Measurements from ENCODE around the gene NANOS3. TPM values are rescaled to one million over a fixed set of nuclear protein-coding genes. Genes with fewer than 3 reads are reported as not detected.
"Not testable (repeated sequence)": the region's sequence is repeated elsewhere in the genome, so short reads cannot be mapped to it uniquely, and the experiment has no call there.

Gene NANOS3
- total and polyA plus RNA-seq, 2 donors: 1.4 to 2.6 TPM

DNA sequence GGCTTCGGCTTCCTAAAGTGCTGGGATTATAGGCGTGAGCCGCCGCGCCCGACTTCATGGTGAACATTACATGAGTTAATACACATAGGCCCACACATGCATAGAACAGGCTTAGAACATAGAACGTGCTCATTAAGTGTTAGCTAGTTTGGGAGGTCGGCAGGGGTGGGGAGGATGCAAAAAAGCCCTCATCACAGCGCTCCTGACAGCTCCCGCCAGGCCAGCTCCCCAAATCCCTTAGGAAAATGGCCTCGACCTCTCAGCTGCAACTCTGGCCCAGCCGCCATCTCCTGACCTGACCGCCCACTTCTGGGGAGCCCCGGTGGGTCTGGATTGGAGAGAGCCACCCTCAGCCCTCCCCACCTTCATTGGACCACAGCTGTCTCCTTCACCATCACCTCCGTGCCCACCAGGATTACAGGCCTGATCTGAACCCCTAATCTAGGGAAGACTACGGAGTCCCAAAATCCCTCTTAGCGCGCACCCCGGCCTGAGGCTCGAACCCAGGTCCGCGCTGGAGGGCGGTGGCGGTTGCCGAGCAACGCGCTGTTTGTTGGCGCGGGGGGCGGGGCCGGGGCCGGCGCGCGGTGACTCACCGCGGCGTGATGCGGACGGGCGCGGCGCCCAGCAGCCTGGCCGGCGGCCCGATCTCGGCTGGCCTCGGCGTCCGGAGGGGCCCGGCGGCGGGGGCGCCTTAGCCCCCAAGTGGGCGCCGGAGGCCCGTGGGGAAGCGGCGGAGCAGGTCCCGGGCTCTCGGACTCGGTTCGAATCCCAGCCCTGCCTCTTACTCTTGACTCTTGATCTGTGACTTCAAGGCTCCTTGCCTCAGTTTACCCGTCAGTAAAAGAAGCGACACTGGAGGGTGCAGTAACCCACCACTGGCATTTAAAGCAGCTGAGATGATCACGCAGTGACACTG, 26.7 kb upstream of the NANOS3 start:
- Histone ChIP-seq H3K27me3 (ENCODE audit: control insufficient read depth in 2 of 2, insufficient read depth in 1 of 2, low read length in 1 of 2) (peaks cover 7 to 25% of the 10 kb centered on the region in 2 donors), H3K4me1 (ENCODE audit: control insufficient read depth in 2 of 2, insufficient read depth in 2 of 2, low read length in 2 of 2) (peaks cover 15 to 38% of the 10 kb centered on the region in 2 donors), H3K4me3 (ENCODE audit: low read length in 2 of 2) (no peak overlapping the region), H3K36me3 (ENCODE audit: control insufficient read depth in 2 of 2, insufficient read depth in 2 of 2, low read length in 1 of 2) (no peaks in the 10 kb centered on the region), H3K27ac (ENCODE audit: low read depth in 1 of 2, low read length in 1 of 2) (peak overlapping the region; percentile 60 to 75), H3K9me3 (ENCODE audit: control insufficient read depth in 2 of 2, insufficient read depth in 1 of 2, low read length in 1 of 2) (peaks cover 0 to 5% of the 10 kb centered on the region in 2 donors)
- peak in 1 of 9 donors; percentile 29 for DNase-seq (ENCODE audit: low read depth in 6 of 9, low spot score in 9 of 9)
- 28% methylated on average over 66 of the region's 66 CpGs for WGBS

- Histone ChIP-seq H3K36me3 (ENCODE audit: control insufficient read depth in 2 of 2, insufficient read depth in 2 of 2, low read length in 1 of 2) (no peaks in the 10 kb centered on the region), H3K9me3 (ENCODE audit: control insufficient read depth in 2 of 2, insufficient read depth in 1 of 2, low read length in 1 of 2) (peaks cover 0 to 5% of the 10 kb centered on the region in 2 donors), H3K27me3 (ENCODE audit: control insufficient read depth in 2 of 2, insufficient read depth in 1 of 2, low read length in 1 of 2) (peaks cover 7 to 25% of the 10 kb centered on the region in 2 donors), H3K27ac (ENCODE audit: low read depth in 1 of 2, low read length in 1 of 2) (peak overlapping the region; percentile 60 to 75), H3K4me3 (ENCODE audit: low read length in 2 of 2) (no peak overlapping the region), H3K4me1 (ENCODE audit: control insufficient read depth in 2 of 2, insufficient read depth in 2 of 2, low read length in 2 of 2) (peaks cover 11 to 32% of the 10 kb centered on the region in 2 donors)
- WGBS: 91% methylated on average over 26 of the region's 26 CpGs
- no peak for DNase-seq (ENCODE audit: low read depth in 6 of 9, low spot score in 9 of 9)
Measured at GRCh38 chr19:13850910-13851733, 25.8 kb upstream of the NANOS3 start.

DNA sequence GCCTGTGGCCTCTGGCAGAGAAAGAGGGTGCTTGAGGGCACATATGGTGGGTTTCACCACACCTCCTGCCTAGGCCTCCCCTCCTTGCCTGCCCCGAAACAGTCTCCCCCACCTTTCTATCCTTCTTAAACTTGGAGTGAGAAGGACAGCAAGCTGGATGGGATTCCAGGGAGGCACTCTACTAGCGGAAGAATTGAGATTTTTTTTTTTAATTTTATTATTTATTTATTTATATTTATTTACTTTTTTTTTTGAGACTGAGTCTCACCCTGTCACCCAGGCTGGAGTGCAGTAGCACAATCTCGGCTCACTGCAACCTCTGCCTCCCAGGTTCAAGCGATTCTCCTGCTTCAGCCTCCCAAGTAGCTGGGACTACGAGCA, 25.2 kb upstream of the NANOS3 start:
- not testable (repeated sequence) for DNase-seq (ENCODE audit: low read depth in 6 of 9, low spot score in 9 of 9); H3K4me3 ChIP-seq (ENCODE audit: low read length in 2 of 2); H3K36me3 ChIP-seq (ENCODE audit: control insufficient read depth in 2 of 2, insufficient read depth in 2 of 2, low read length in 1 of 2); H3K9me3 ChIP-seq (ENCODE audit: control insufficient read depth in 2 of 2, insufficient read depth in 1 of 2, low read length in 1 of 2)
- Histone ChIP-seq H3K27me3 (ENCODE audit: control insufficient read depth in 2 of 2, insufficient read depth in 1 of 2, low read length in 1 of 2) (peaks cover 7 to 25% of the 10 kb centered on the region in 2 donors), H3K27ac (ENCODE audit: low read depth in 1 of 2, low read length in 1 of 2) (peak overlapping the region in 1 of 2 donors; percentile 46), H3K4me1 (ENCODE audit: control insufficient read depth in 2 of 2, insufficient read depth in 2 of 2, low read length in 2 of 2) (peaks cover 5 to 26% of the 10 kb centered on the region in 2 donors)
- 98% methylated on average over 5 of the region's 5 CpGs for WGBS

GRCh38 chr19:13852171-13852707, 24.7 kb upstream of the NANOS3 start:
- not testable (repeated sequence) for H3K36me3 ChIP-seq (ENCODE audit: control insufficient read depth in 2 of 2, insufficient read depth in 2 of 2, low read length in 1 of 2); DNase-seq (ENCODE audit: low read depth in 6 of 9, low spot score in 9 of 9); H3K27ac ChIP-seq (ENCODE audit: low read depth in 1 of 2, low read length in 1 of 2); H3K4me3 ChIP-seq (ENCODE audit: low read length in 2 of 2); H3K9me3 ChIP-seq (ENCODE audit: control insufficient read depth in 2 of 2, insufficient read depth in 1 of 2, low read length in 1 of 2)
- Histone ChIP-seq H3K4me1 (ENCODE audit: control insufficient read depth in 2 of 2, insufficient read depth in 2 of 2, low read length in 2 of 2) (peaks cover under 1 to 21% of the 10 kb centered on the region in 2 donors), H3K27me3 (ENCODE audit: control insufficient read depth in 2 of 2, insufficient read depth in 1 of 2, low read length in 1 of 2) (peaks cover 7 to 25% of the 10 kb centered on the region in 2 donors)
- 97% methylated on average over 12 of the region's 12 CpGs for WGBS

DNA sequence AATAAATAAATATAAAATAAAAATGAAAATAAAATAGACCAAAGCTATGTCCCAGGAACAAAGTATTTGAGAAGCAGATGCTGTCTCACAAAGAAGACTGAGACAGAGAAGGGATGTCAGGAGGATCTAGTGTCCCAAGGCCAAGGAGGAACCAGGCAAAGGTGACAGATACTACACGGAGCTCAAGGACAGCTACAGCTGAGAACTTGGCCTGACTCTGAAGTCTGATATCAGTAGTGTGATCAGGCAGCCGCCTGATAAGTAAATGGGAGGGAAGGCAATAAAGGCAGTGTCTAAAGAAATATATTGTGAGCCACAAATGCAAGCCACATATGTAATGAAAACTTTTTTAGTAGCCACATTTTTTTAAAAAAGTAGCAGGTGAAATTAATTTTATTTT, 20.4 kb upstream of the NANOS3 start:
- Histone ChIP-seq H3K27me3 (ENCODE audit: control insufficient read depth in 2 of 2, insufficient read depth in 1 of 2, low read length in 1 of 2) (peaks cover 0 to under 1% of the 10 kb centered on the region in 2 donors), H3K36me3 (ENCODE audit: control insufficient read depth in 2 of 2, insufficient read depth in 2 of 2, low read length in 1 of 2) (no peaks in the 10 kb centered on the region), H3K4me1 (ENCODE audit: control insufficient read depth in 2 of 2, insufficient read depth in 2 of 2, low read length in 2 of 2) (peaks cover 5 to 9% of the 10 kb centered on the region in 2 donors), H3K27ac (ENCODE audit: low read depth in 1 of 2, low read length in 1 of 2) (no peak overlapping the region), H3K4me3 (ENCODE audit: low read length in 2 of 2) (no peak overlapping the region), H3K9me3 (ENCODE audit: control insufficient read depth in 2 of 2, insufficient read depth in 1 of 2, low read length in 1 of 2) (peaks cover 0 to 4% of the 10 kb centered on the region in 2 donors)
- no peak for DNase-seq (ENCODE audit: low read depth in 6 of 9, low spot score in 9 of 9)
- WGBS: 86% methylated on average over 2 of the region's 2 CpGs

GRCh38 chr19:13859361-13859880, 17.5 kb upstream of the NANOS3 start:
- no peak overlapping the region for H3K4me3 ChIP-seq (ENCODE audit: low read length in 2 of 2)

DNA sequence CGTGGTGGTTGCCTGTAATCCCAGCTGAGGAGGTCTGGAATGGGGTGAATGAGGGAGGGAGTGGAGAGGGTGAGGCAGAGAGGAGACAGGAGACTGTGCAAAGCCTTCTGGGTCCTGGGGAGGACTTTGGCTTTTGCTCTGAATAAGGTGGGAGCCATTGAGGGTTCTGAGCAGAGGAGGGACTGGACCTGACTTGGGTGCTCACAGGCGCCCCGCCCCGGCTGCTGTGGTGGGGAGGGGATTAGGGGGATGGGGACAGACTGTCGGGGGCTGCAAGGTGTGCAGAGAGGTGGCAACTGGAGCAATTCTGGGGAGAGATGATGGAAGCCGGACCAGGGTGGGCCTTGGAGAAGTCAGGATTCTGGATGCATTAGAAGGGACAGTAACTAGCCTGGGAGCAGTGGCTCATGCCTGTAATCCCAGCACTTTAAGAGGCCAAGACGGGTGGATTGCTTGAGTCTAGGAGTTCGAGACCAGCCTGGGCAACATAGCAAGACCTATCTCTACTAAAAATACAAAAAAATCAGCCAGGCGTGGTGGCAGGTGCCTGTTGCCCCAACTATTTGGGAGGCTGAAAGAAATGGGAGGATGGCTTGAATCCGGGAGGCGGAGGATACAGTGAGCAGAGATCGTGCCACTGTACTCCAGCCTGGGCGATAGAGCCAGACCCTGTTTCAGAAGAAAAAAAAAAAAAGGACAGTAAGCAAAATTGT, 16.1 kb upstream of the NANOS3 start:
- no peak for DNase-seq (ENCODE audit: low read depth in 6 of 9, low spot score in 9 of 9)
- Histone ChIP-seq H3K4me1 (ENCODE audit: control insufficient read depth in 2 of 2, insufficient read depth in 2 of 2, low read length in 2 of 2) (peaks cover 18 to 31% of the 10 kb centered on the region in 2 donors), H3K27me3 (ENCODE audit: control insufficient read depth in 2 of 2, insufficient read depth in 1 of 2, low read length in 1 of 2) (peaks cover 4 to 22% of the 10 kb centered on the region in 2 donors), H3K9me3 (ENCODE audit: control insufficient read depth in 2 of 2, insufficient read depth in 1 of 2, low read length in 1 of 2) (peaks cover 0 to 5% of the 10 kb centered on the region in 2 donors), H3K27ac (ENCODE audit: low read depth in 1 of 2, low read length in 1 of 2) (no peak overlapping the region), H3K36me3 (ENCODE audit: control insufficient read depth in 2 of 2, insufficient read depth in 2 of 2, low read length in 1 of 2) (no peaks in the 10 kb centered on the region), H3K4me3 (ENCODE audit: low read length in 2 of 2) (no peak overlapping the region)
- WGBS: 93% methylated on average over 13 of the region's 13 CpGs

More at GRCh38 chr19:13859361-13859880, 17.5 kb upstream of the NANOS3 start:
- Histone ChIP-seq H3K27ac (ENCODE audit: low read depth in 1 of 2, low read length in 1 of 2) (no peak overlapping the region), H3K36me3 (ENCODE audit: control insufficient read depth in 2 of 2, insufficient read depth in 2 of 2, low read length in 1 of 2) (no peaks in the 10 kb centered on the region), H3K27me3 (ENCODE audit: control insufficient read depth in 2 of 2, insufficient read depth in 1 of 2, low read length in 1 of 2) (peaks cover 2 to 14% of the 10 kb centered on the region in 2 donors), H3K9me3 (ENCODE audit: control insufficient read depth in 2 of 2, insufficient read depth in 1 of 2, low read length in 1 of 2) (peaks cover 0 to 5% of the 10 kb centered on the region in 2 donors), H3K4me1 (ENCODE audit: control insufficient read depth in 2 of 2, insufficient read depth in 2 of 2, low read length in 2 of 2) (peaks cover 13 to 26% of the 10 kb centered on the region in 2 donors)
- no peak for DNase-seq (ENCODE audit: low read depth in 6 of 9, low spot score in 9 of 9)
- WGBS: 89% methylated on average over 3 of the region's 3 CpGs

DNA sequence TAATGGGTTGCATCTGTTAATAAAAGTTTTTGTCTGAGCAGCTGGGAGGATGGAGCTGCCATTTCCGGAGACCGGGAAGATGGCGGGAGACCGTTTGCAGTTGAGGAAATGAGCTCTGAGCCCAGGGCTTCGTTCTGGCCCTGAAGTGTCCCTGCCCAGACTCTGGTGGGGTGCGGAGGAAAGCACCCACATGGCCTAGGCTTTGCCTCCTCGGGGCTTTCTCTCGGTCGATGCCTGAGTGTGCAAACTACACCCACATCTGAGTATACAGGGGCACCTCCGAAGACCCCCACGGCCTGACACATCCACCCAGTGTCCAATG, 15.6 kb upstream of the NANOS3 start:
- Histone ChIP-seq H3K9me3 (ENCODE audit: control insufficient read depth in 2 of 2, insufficient read depth in 1 of 2, low read length in 1 of 2) (peaks cover 0 to 5% of the 10 kb centered on the region in 2 donors), H3K27ac (ENCODE audit: low read depth in 1 of 2, low read length in 1 of 2) (peak overlapping the region; percentile 1 to 69), H3K36me3 (ENCODE audit: control insufficient read depth in 2 of 2, insufficient read depth in 2 of 2, low read length in 1 of 2) (no peaks in the 10 kb centered on the region), H3K4me1 (ENCODE audit: control insufficient read depth in 2 of 2, insufficient read depth in 2 of 2, low read length in 2 of 2) (peaks cover 22 to 36% of the 10 kb centered on the region in 2 donors), H3K4me3 (ENCODE audit: low read length in 2 of 2) (peak overlapping the region in 1 of 2 donors; percentile 47), H3K27me3 (ENCODE audit: control insufficient read depth in 2 of 2, insufficient read depth in 1 of 2, low read length in 1 of 2) (peaks cover 4 to 27% of the 10 kb centered on the region in 2 donors)
- no peak for DNase-seq (ENCODE audit: low read depth in 6 of 9, low spot score in 9 of 9)
- 36% methylated on average over 11 of the region's 11 CpGs for WGBS

Measured in thymus (tissue), 11 donors.